Lung (tissue), 12 donors: Measurements from ENCODE around the gene HSPG2. TPM values are rescaled to one million over a fixed set of nuclear protein-coding genes. Genes with fewer than 3 reads are reported as not detected.
"Not testable (repeated sequence)": the region's sequence is repeated elsewhere in the genome, so short reads cannot be mapped to it uniquely, and the experiment has no call there.

Experiments
- ATAC-seq: fragments of 200-7000 bp; cut with Tn5 transposase; one replicate; pipeline ENCODE4 v1.9.1; 2020; ENCODE audit warnings: moderate number of reproducible peaks; ENCODE audit not compliant: insufficient read depth, low FRiP score
- DNase-seq, 3 donors: peaks; one replicate each; pipeline ENCODE4 v3.0.0-alpha.2; 2013 to 2017
- H3K27ac ChIP-seq, 2 donors: one replicate each; pipeline ENCODE4 v1.5.1; 2013; ENCODE audit warnings: mild to moderate bottlenecking in 2 of 2, moderate library complexity in 2 of 2, control low read depth in 1 of 2, inconsistent platforms in 1 of 2, low read depth in 1 of 2, low read length in 1 of 2
- H3K27me3 ChIP-seq, 3 donors: one replicate each; pipeline ENCODE4 v1.5.1; 2013; ENCODE audit warnings: low read length in 2 of 3; ENCODE audit not compliant: control insufficient read depth in 3 of 3, insufficient read depth in 3 of 3
- H3K36me3 ChIP-seq, 4 donors: one replicate each; pipeline ENCODE4 v1.5.1; 2013; ENCODE audit warnings: low read length in 4 of 4, mild to moderate bottlenecking in 1 of 4, moderate library complexity in 1 of 4; ENCODE audit not compliant: control insufficient read depth in 4 of 4, insufficient read depth in 4 of 4
- H3K4me1 ChIP-seq, 5 donors: one replicate each; pipeline ENCODE4 v1.5.1; 2013; ENCODE audit warnings: low read length in 5 of 5, mild to moderate bottlenecking in 2 of 5, moderate library complexity in 1 of 5; ENCODE audit not compliant: control insufficient read depth in 5 of 5, insufficient read depth in 5 of 5
- H3K4me3 ChIP-seq: one replicate; pipeline ENCODE4 v1.5.1; 2013; ENCODE audit warnings: mild to moderate bottlenecking, control low read depth, moderate library complexity
- H3K9ac ChIP-seq, 2 donors: one replicate each; pipeline ENCODE4 v1.5.1; 2013; ENCODE audit warnings: low read length in 2 of 2, control low read depth in 1 of 2; ENCODE audit not compliant: insufficient read depth in 1 of 2
- H3K9me3 ChIP-seq, 4 donors: one replicate each; pipeline ENCODE4 v1.5.1; 2013; ENCODE audit warnings: low read length in 3 of 4, mild to moderate bottlenecking in 1 of 4, moderate library complexity in 1 of 4; ENCODE audit not compliant: control insufficient read depth in 4 of 4, insufficient read depth in 3 of 4
- CTCF ChIP-seq: IDR thresholded peaks from 2 replicates; pipeline ENCODE4 v1.5.1; 2012; ENCODE audit warnings: mild to moderate bottlenecking; ENCODE audit errors: control extremely low read depth, extremely low read depth
- WGBS, 2 donors: extraction: QIAGEN DNeasy Blood & Tissue Kit; methylation state at CpG; one replicate each; pipeline ENCODE4 v1.1.7; 2013; 5-methylcytosine and 5-hydroxymethylcytosine counted together
- polyA plus RNA-seq, 2 donors: library from polyadenylated mRNA; stranded (reverse); fragments of 200-250 nt; gene quantifications; one replicate each; pipeline ENCODE4 v1.2.1, GENCODE V29; 2013
- total RNA-seq, 2 donors: library from RNA; depleted of rRNA in 1 of 2; stranded (reverse); fragments of >200 nt in 1 of 2; gene quantifications; one replicate each; pipeline ENCODE4 v1.2.1, GENCODE V29; 2014 to 2021
- donor health status: control.
- donor health status: control.
- donor health status: Bipolar disorder and iron deficiency.
- donor health status: healthy.
- donor health status: DM: yes; HTN: yes; CAD: no.

Gene HSPG2
- total and polyA plus RNA-seq, 4 donors, result 58.0 to 335 (median 140) TPM

GRCh38 chr1:21909286-21909759, 27.8 kb downstream of the HSPG2 start:
- Histone ChIP-seq H3K36me3 (no peaks in the 10 kb centered on the region), H3K9me3 (no peaks in the 10 kb centered on the region), H3K4me1 (peaks cover 19 to 62% (median 39%) of the 10 kb centered on the region in 5 donors), H3K9ac (no peak overlapping the region), H3K27me3 (no peaks in the 10 kb centered on the region), H3K27ac (peak overlapping the region; percentile 87 to 90), H3K4me3 (no peak overlapping the region)
- 15 to 22% methylated on average over 1 of the region's 1 CpG for whole genome bisulfite sequencing, 2 donors
- ATAC-seq (no peak), DNase-seq (no peak)
- TF ChIP-seq CTCF, result no peak

- not testable (repeated sequence) for ATAC-seq, H3K4me3 ChIP-seq, H3K9me3 ChIP-seq, H3K36me3 ChIP-seq, H3K27me3 ChIP-seq
- H3K9ac ChIP-seq, result peak overlapping the region in 1 of 2 donors; percentile 13
- H3K4me1 ChIP-seq, result peaks cover 19 to 52% (median 36%) of the 10 kb centered on the region in 5 donors
- WGBS, 2 donors, result 77 to 87% methylated on average over 19 of the region's 19 CpGs
- peak overlapping the region; percentile 22 to 52 for H3K27ac ChIP-seq
- DNase-seq, result peak in 2 of 3 donors; percentile 71 to 75
Measured at GRCh38 chr1:21907737-21908534, 29.2 kb downstream of the HSPG2 start.

GRCh38 chr1:21907079-21907418, 30.1 kb downstream of the HSPG2 start:
- Histone ChIP-seq H3K27me3 (no peaks in the 10 kb centered on the region), H3K4me1 (peaks cover 15 to 47% (median 36%) of the 10 kb centered on the region in 5 donors), H3K9ac (no peak overlapping the region), H3K27ac (peak overlapping the region; percentile 52 to 82), H3K4me3 (no peak overlapping the region), H3K36me3 (no peaks in the 10 kb centered on the region), H3K9me3 (no peaks in the 10 kb centered on the region)
- no peak for TF ChIP-seq CTCF
- ATAC-seq, result no peak
- DNase-seq, result no peak
- 91 to 93% methylated on average over 9 of the region's 9 CpGs for WGBS, 2 donors

- peak; percentile 7 for ATAC-seq
- Histone ChIP-seq H3K36me3 (no peaks in the 10 kb centered on the region), H3K4me1 (peaks cover 11 to 42% (median 37%) of the 10 kb centered on the region in 5 donors), H3K9ac (no peak overlapping the region), H3K4me3 (no peak overlapping the region), H3K27me3 (no peaks in the 10 kb centered on the region), H3K27ac (peak overlapping the region; percentile 52 to 82), H3K9me3 (no peaks in the 10 kb centered on the region)
- no peak for TF ChIP-seq CTCF
- peak; percentile 61 to 86 (median 69) for DNase-seq
- 52 to 54% methylated on average over 21 of the region's 21 CpGs for WGBS, 2 donors
Measured at GRCh38 chr1:21906173-21907078, 30.7 kb downstream of the HSPG2 start.
